AG04449 (cell line): ENCODE data around the gene ARL2.

Source experiments
- CTCF ChIA-PET: fragments of 350-600 bp; formaldehyde crosslinking; extraction: SDS; loops from one replicate; lab custom pipeline; 2021; ENCODE audit warnings: antibody characterized with exemption; lab: Yijun Ruan, JAX
- POLR2A ChIA-PET: fragments of 400-600, 350-600 bp; formaldehyde crosslinking; extraction: SDS; loops from one replicate; lab custom pipeline; 2020; ENCODE audit warnings: antibody characterized with exemption, inconsistent platforms; lab: Yijun Ruan, JAX
- DNase-seq: peaks from one replicate; pipeline ENCODE4 v3.0.0-alpha.2; 2010; ENCODE audit warnings: low read depth, low spot score
- H3K4me3 ChIP-seq: 2 replicates; pipeline ENCODE4 v1.5.1; 2011; ENCODE audit warnings: low read depth, mild to moderate bottlenecking, control low read depth, low read length
- TF ChIP-seq, protein P1 (sequence below): IDR thresholded peaks from one replicate; pipeline ENCODE4 v1.5.1; 2011; ENCODE audit warnings: mild to moderate bottlenecking, moderate library complexity, low read length, control low read depth, inconsistent platforms; ENCODE audit not compliant: insufficient read depth; ENCODE audit errors: missing control alignments

Gene ARL2

DNA sequence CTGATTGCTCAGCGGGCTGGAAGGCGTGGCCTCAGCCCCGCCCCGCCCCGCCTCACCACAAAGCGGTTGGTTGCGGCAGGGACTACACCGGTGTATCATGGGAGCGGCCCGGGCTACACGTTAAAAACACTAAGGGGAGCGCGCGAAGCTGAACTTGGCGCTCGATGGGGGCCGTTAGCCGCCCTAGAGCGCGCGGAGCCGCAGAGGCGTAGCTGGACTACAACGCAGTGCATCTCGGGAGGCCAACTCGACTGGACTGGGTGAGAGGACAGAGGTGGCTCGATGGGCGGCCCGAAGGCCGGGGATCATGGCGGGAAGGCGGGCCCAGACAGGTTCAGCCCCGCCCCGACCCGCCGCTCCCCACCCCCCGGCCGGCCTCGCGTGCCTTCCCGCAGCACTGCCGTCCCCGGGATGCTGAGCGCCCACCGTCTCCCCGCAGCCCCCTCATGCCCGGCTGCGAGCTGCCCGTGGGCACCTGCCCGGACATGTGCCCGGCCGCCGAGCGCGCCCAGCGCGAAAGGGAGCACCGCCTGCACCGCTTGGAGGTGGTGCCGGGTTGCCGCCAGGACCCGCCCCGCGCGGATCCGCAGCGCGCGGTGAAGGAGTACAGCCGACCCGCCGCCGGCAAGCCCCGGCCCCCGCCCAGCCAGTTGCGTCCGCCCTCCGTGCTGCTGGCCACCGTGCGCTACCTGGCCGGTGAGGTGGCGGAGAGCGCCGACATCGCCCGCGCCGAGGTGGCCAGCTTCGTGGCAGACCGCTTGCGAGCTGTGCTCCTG, 27.1 kb downstream of the ARL2 start, which contains the start of gene SAC3D1:
SAC3D1 (plus strand) TSS at position 364 of the 776 bp plus-strand sequence; CDS start at position 447, 83 bp downstream.
- ChIA-PET CTCF (interaction anchor here (1.1 to 3.2 kb wide), 6 partner anchors 10 to 31 kb away, joined by 3 to 17 read pairs (median 10); partner anchors contain the start of genes ARL2, NAALADL1 and SNX15), POLR2A (interaction anchor here (0.6 to 1.5 kb wide), 7 partner anchors 13 to 592 kb away, joined by 3 to 4 read pairs (median 3); partner anchors contain the start of genes ARL2, GPHA2, PPP2R5B and SF1)
- H3K4me3 ChIP-seq: peak within 1 kb of the TSS; percentile 73
- peak; percentile 37 for DNase-seq
- TF ChIP-seq, protein P1, sequence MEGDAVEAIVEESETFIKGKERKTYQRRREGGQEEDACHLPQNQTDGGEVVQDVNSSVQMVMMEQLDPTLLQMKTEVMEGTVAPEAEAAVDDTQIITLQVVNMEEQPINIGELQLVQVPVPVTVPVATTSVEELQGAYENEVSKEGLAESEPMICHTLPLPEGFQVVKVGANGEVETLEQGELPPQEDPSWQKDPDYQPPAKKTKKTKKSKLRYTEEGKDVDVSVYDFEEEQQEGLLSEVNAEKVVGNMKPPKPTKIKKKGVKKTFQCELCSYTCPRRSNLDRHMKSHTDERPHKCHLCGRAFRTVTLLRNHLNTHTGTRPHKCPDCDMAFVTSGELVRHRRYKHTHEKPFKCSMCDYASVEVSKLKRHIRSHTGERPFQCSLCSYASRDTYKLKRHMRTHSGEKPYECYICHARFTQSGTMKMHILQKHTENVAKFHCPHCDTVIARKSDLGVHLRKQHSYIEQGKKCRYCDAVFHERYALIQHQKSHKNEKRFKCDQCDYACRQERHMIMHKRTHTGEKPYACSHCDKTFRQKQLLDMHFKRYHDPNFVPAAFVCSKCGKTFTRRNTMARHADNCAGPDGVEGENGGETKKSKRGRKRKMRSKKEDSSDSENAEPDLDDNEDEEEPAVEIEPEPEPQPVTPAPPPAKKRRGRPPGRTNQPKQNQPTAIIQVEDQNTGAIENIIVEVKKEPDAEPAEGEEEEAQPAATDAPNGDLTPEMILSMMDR: no peak

DNA sequence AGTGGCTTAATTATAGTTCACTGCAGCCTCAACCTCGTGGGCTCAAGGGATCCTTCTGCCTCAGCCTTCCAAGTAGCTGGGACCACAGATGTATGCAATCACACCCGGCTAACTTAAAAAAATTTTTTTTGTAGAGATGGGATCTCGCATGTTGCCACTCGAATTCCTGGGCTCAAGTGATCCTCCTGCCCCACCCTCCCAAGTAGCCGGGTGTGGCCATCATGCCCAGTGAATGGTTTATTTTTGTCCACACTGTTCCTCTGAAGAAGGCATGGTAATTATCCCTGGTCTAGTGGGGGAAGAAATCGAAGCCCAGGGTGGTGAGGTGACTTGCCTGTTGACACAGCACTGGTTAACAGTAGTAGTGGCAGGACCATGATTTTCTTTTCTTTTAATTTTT, 28.9 kb downstream of the ARL2 start:
- ChIA-PET POLR2A (interaction anchor here (0.6 kb wide), 1 partner anchor 25 kb away, joined by 3 read pairs; no protein-coding TSS in a partner anchor), CTCF (interaction anchor here (1.2 to 1.5 kb wide), 2 partner anchors 14 to 29 kb away, joined by 4 to 5 read pairs; partner anchors contain the start of gene ARL2)
- H3K4me3 ChIP-seq: no peak overlapping the region
- no peak for DNase-seq
- TF ChIP-seq, protein P1: no peak

DNA sequence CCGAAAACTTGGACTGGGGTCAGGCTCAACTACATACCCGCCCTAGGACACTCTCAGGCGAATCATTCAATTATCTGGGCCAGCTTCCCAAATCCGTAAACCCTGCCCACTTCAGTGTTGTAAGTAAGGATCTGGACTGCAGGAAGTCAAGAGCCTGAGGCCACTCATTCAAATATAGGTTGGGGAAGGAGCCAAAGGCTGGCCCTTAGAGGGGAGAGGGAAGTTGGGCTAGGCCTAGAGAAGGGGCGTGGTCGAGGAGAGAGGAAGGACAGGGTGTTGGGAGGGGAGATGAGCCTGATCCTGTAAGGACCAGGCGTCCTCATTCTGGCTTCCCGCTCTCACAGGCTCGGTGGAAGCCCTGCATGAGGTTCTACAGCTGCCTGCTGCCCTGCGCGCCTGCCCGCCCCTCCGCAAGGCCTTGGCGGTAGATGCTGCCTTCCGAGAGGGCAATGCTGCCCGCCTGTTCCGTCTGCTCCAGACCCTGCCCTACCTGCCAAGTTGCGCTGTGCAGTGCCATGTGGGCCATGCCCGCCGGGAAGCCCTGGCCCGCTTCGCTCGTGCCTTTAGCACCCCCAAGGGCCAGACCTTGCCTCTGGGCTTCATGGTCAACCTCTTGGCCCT, 30.0 kb downstream of the ARL2 start:
- ChIA-PET POLR2A (no interaction called here), CTCF (interaction anchor here (1.2 to 1.5 kb wide), 2 partner anchors 15 to 30 kb away, joined by 4 to 5 read pairs; partner anchors contain the start of gene ARL2)
- TF ChIP-seq, protein P1: no peak
- DNase-seq: no peak
- no peak overlapping the region for H3K4me3 ChIP-seq

DNA sequence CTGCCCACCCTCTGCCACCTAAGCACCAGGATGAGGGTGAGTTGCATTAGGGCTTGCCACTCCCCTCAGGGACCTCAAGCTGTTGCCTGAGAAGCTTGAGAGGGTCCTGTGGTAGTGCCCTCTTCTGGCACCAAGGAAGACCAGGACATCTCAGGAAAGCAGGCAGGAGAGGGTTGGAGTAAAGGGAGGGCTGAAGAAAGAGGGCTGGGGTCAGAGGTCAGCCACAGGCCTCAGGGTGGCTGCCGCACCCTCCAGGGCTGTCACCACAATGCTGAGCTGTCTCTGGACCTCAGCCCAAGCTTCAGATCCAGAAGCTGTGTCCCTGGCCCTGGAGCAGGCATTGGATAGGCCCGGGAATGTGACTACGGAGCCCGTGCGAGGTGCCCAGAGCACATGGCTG, 31.1 kb downstream of the ARL2 start:
- ChIA-PET POLR2A (no interaction called here), CTCF (no interaction called here)
- TF ChIP-seq, protein P1: no peak
- H3K4me3 ChIP-seq: no peak overlapping the region
- DNase-seq: no peak

DNA sequence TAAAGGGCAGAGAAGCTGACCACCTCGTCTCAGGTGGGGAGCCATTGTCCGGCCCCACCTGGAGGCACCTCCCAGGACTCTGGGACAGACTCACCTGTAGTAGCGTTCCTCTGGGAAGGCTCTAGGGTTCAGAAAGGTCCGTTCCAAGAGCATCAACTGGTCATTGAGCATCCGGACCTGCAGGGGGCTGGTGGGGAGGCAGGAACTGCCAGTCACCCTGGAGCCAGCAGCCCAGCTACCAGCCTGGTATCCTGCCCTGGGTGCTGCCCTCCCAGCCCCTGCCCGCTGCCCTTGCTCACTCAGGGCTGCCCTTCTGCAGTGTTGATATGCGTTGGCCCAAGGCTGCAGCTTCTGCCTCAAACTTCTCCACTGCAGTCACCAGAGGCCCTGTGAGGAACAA, 31.8 kb downstream of the ARL2 start:
- CTCF ChIA-PET: no interaction called here
- no peak for DNase-seq
- POLR2A ChIA-PET: no interaction called here

More for the DNA sequence above, 31.8 kb downstream of the ARL2 start:
- no peak overlapping the region for H3K4me3 ChIP-seq
- TF ChIP-seq, protein P1: no peak
